Measurements from ENCODE around the gene KLHDC8A.

Gene KLHDC8A

GRCh38 chr1:205339717-205340116, 17.0 kb downstream of the KLHDC8A start:
- H3K9ac ChIP-seq (ENCODE audit: low read depth, low read length): no peak overlapping the region

GRCh38 chr1:205339197-205339702, 17.5 kb downstream of the KLHDC8A start:
- Histone ChIP-seq H3K4me1 (ENCODE audit: control insufficient read depth, insufficient read depth, low read length) (peaks cover 8% of the 10 kb centered on the region), H3K4me3 (ENCODE audit: low read depth, low read length) (no peak overlapping the region), H3K36me3 (ENCODE audit: control insufficient read depth, insufficient read depth, low read length) (no peaks in the 10 kb centered on the region), H3K27me3 (ENCODE audit: control insufficient read depth, insufficient read depth, low read length) (peaks cover 19% of the 10 kb centered on the region), H3K9me3 (ENCODE audit: control insufficient read depth, insufficient read depth, low read length) (no peaks in the 10 kb centered on the region), H3K9ac (ENCODE audit: low read depth, low read length) (no peak overlapping the region)

More at GRCh38 chr1:205339717-205340116, 17.0 kb downstream of the KLHDC8A start:
- peaks cover 8% of the 10 kb centered on the region for H3K4me1 ChIP-seq (ENCODE audit: control insufficient read depth, insufficient read depth, low read length)
- no peaks in the 10 kb centered on the region for H3K36me3 ChIP-seq (ENCODE audit: control insufficient read depth, insufficient read depth, low read length)
- H3K9me3 ChIP-seq (ENCODE audit: control insufficient read depth, insufficient read depth, low read length): no peaks in the 10 kb centered on the region
- H3K27me3 ChIP-seq (ENCODE audit: control insufficient read depth, insufficient read depth, low read length): peaks cover 23% of the 10 kb centered on the region
- no peak overlapping the region for H3K4me3 ChIP-seq (ENCODE audit: low read depth, low read length)

DNA sequence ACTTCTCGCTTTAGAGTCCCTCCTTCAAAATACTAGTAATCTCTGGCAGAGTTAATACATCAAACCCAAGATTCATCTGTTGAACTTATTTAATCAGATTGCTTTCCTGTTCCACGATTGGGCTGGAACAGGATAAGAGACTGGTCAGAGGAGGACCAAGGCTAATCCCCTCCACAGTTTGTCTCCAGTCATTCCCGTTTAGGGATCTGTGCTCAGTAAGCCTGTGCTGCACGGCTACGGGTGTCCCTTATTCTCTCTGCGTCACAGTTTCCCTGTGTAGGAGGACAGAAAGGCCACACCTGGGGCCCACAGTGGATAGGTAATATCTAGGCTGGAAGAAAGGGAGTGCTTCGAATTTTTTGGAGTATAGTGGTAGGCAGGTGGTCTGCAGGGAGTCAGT, 18.7 kb downstream of the KLHDC8A start:
- Histone ChIP-seq H3K9me3 (ENCODE audit: control insufficient read depth, insufficient read depth, low read length) (no peaks in the 10 kb centered on the region), H3K9ac (ENCODE audit: low read depth, low read length) (no peak overlapping the region), H3K27me3 (ENCODE audit: control insufficient read depth, insufficient read depth, low read length) (peaks cover 13% of the 10 kb centered on the region), H3K4me3 (ENCODE audit: low read depth, low read length) (no peak overlapping the region), H3K4me1 (ENCODE audit: control insufficient read depth, insufficient read depth, low read length) (peaks cover 8% of the 10 kb centered on the region), H3K36me3 (ENCODE audit: control insufficient read depth, insufficient read depth, low read length) (no peaks in the 10 kb centered on the region)

GRCh38 chr1:205337481-205337880, 19.2 kb downstream of the KLHDC8A start:
- Histone ChIP-seq H3K36me3 (ENCODE audit: control insufficient read depth, insufficient read depth, low read length) (no peaks in the 10 kb centered on the region), H3K9ac (ENCODE audit: low read depth, low read length) (no peak overlapping the region), H3K4me1 (ENCODE audit: control insufficient read depth, insufficient read depth, low read length) (peaks cover 8% of the 10 kb centered on the region), H3K4me3 (ENCODE audit: low read depth, low read length) (no peak overlapping the region), H3K27me3 (ENCODE audit: control insufficient read depth, insufficient read depth, low read length) (peaks cover 7% of the 10 kb centered on the region), H3K9me3 (ENCODE audit: control insufficient read depth, insufficient read depth, low read length) (no peaks in the 10 kb centered on the region)

- Histone ChIP-seq H3K36me3 (ENCODE audit: control insufficient read depth, insufficient read depth, low read length) (no peaks in the 10 kb centered on the region), H3K4me1 (ENCODE audit: control insufficient read depth, insufficient read depth, low read length) (peaks cover 13% of the 10 kb centered on the region), H3K4me3 (ENCODE audit: low read depth, low read length) (no peak overlapping the region), H3K27me3 (ENCODE audit: control insufficient read depth, insufficient read depth, low read length) (no peaks in the 10 kb centered on the region), H3K9me3 (ENCODE audit: control insufficient read depth, insufficient read depth, low read length) (no peaks in the 10 kb centered on the region), H3K9ac (ENCODE audit: low read depth, low read length) (no peak overlapping the region)
Measured at GRCh38 chr1:205335692-205336091, 21.0 kb downstream of the KLHDC8A start.

DNA sequence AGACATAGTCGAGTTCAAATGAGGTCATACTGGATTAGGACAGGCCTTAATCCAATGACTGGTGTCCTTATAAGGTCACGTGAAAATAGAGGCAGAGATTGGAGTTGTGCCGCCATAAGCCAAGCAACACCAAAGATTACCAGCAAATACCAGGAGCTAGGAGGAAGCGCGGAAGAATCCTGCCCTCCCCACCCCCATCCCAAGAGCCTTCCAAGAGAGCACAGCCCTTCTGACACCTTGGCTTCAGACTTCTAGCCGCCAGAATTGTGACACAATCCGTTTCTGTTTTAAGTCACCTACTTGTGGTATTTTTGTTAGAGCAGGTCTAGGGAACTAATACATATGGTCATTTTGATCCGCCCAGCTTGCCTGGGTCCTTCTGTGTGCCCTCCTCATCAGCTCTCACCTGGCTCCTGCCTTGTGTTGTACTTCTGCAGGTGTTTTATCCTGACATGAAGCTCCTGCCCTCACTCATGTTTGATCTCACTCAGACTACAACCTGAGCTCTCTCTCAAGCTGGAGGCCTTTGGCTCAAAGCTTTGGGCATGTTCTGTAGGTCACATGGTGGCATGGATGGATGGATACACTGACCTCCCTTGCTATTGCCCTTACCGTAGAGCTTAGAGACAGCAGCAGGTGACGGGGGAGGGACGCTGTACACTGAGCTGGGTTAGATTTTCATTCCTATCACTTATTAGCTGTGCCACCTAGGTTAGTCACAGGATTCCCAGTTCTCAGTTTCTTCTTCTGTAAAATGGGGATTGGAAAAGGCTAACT, 24.5 kb downstream of the KLHDC8A start:
- Histone ChIP-seq H3K4me1 (ENCODE audit: control insufficient read depth, insufficient read depth, low read length) (peaks cover 13% of the 10 kb centered on the region), H3K4me3 (ENCODE audit: low read depth, low read length) (no peak overlapping the region), H3K9me3 (ENCODE audit: control insufficient read depth, insufficient read depth, low read length) (no peaks in the 10 kb centered on the region), H3K36me3 (ENCODE audit: control insufficient read depth, insufficient read depth, low read length) (no peaks in the 10 kb centered on the region), H3K27me3 (ENCODE audit: control insufficient read depth, insufficient read depth, low read length) (no peaks in the 10 kb centered on the region), H3K9ac (ENCODE audit: low read depth, low read length) (no peak overlapping the region)

- H3K4me3 ChIP-seq (ENCODE audit: low read depth, low read length): no peak overlapping the region
- no peaks in the 10 kb centered on the region for H3K9me3 ChIP-seq (ENCODE audit: control insufficient read depth, insufficient read depth, low read length)
- no peaks in the 10 kb centered on the region for H3K27me3 ChIP-seq (ENCODE audit: control insufficient read depth, insufficient read depth, low read length)
- peaks cover 13% of the 10 kb centered on the region for H3K4me1 ChIP-seq (ENCODE audit: control insufficient read depth, insufficient read depth, low read length)
- H3K36me3 ChIP-seq (ENCODE audit: control insufficient read depth, insufficient read depth, low read length): no peaks in the 10 kb centered on the region
- H3K9ac ChIP-seq (ENCODE audit: low read depth, low read length): no peak overlapping the region
Measured at GRCh38 chr1:205330150-205330549, 26.6 kb downstream of the KLHDC8A start.

- Histone ChIP-seq H3K4me1 (ENCODE audit: control insufficient read depth, insufficient read depth, low read length) (peaks cover 17% of the 10 kb centered on the region), H3K4me3 (ENCODE audit: low read depth, low read length) (no peak overlapping the region), H3K36me3 (ENCODE audit: control insufficient read depth, insufficient read depth, low read length) (no peaks in the 10 kb centered on the region), H3K9me3 (ENCODE audit: control insufficient read depth, insufficient read depth, low read length) (no peaks in the 10 kb centered on the region), H3K9ac (ENCODE audit: low read depth, low read length) (no peak overlapping the region), H3K27me3 (ENCODE audit: control insufficient read depth, insufficient read depth, low read length) (no peaks in the 10 kb centered on the region)
Measured at GRCh38 chr1:205329719-205330118, 27.0 kb downstream of the KLHDC8A start.

DNA sequence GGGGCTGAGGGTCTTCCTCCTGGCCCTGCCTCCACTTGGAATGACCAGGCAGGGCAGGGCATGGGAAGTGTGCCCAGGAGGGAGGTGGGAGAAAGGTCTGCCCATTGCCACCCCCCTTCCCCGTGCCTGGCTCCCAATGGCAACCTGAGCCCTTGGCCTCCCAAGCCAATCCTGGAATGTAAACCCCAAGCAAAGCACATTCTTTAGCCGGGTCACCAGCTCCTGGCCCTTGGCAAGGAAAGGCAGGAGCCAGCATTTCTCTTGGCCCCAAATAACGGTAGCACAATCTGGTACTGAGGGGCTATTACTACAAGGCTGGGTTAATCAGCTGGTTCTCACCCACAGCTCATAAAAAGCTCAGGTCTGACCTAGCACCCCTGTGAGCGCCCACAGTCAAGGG, 28.2 kb downstream of the KLHDC8A start:
- Histone ChIP-seq H3K36me3 (ENCODE audit: control insufficient read depth, insufficient read depth, low read length) (no peaks in the 10 kb centered on the region), H3K9me3 (ENCODE audit: control insufficient read depth, insufficient read depth, low read length) (no peaks in the 10 kb centered on the region), H3K27me3 (ENCODE audit: control insufficient read depth, insufficient read depth, low read length) (no peaks in the 10 kb centered on the region), H3K4me1 (ENCODE audit: control insufficient read depth, insufficient read depth, low read length) (peaks cover 22% of the 10 kb centered on the region), H3K4me3 (ENCODE audit: low read depth, low read length) (no peak overlapping the region), H3K9ac (ENCODE audit: low read depth, low read length) (no peak overlapping the region)

GRCh38 chr1:205326812-205327466, 29.8 kb downstream of the KLHDC8A start:
- H3K4me3 ChIP-seq (ENCODE audit: low read depth, low read length): no peak overlapping the region
- H3K4me1 ChIP-seq (ENCODE audit: control insufficient read depth, insufficient read depth, low read length): peaks cover 18% of the 10 kb centered on the region
- H3K9me3 ChIP-seq (ENCODE audit: control insufficient read depth, insufficient read depth, low read length): no peaks in the 10 kb centered on the region
- H3K36me3 ChIP-seq (ENCODE audit: control insufficient read depth, insufficient read depth, low read length): no peaks in the 10 kb centered on the region
- no peak overlapping the region for H3K9ac ChIP-seq (ENCODE audit: low read depth, low read length)
- H3K27me3 ChIP-seq (ENCODE audit: control insufficient read depth, insufficient read depth, low read length): no peaks in the 10 kb centered on the region

DNA sequence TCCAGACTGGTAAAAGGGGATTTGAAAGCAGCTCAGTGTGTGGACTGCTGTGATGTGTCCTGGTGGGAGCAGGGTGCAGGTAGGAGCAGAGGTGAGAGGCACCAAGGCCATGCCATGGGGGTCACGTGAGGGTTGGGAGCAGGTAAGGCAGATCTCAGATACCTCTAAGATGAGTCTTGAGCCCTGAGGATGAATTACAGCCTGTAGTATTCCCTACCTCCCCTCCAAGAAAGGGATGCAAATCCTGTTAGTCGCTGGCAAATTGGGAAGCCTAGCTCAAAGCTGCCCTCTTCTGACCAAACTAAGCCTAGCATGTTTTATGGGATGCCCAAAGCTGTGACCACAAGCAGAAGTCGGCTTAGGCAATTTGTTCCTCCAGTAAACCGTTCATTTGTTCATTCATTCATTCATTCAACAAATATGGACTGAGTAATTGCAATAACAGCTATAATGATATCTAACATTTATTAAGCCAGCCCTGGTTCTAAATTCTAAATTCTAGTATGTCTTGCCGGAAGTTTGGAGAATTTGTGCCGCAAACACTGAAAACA, 31.3 kb downstream of the KLHDC8A start:
- Histone ChIP-seq H3K9me3 (ENCODE audit: control insufficient read depth, insufficient read depth, low read length) (no peaks in the 10 kb centered on the region), H3K27me3 (ENCODE audit: control insufficient read depth, insufficient read depth, low read length) (peaks cover 4% of the 10 kb centered on the region), H3K4me3 (ENCODE audit: low read depth, low read length) (no peak overlapping the region), H3K36me3 (ENCODE audit: control insufficient read depth, insufficient read depth, low read length) (peaks cover 4% of the 10 kb centered on the region), H3K9ac (ENCODE audit: low read depth, low read length) (no peak overlapping the region), H3K4me1 (ENCODE audit: control insufficient read depth, insufficient read depth, low read length) (peaks cover 14% of the 10 kb centered on the region)

DNA sequence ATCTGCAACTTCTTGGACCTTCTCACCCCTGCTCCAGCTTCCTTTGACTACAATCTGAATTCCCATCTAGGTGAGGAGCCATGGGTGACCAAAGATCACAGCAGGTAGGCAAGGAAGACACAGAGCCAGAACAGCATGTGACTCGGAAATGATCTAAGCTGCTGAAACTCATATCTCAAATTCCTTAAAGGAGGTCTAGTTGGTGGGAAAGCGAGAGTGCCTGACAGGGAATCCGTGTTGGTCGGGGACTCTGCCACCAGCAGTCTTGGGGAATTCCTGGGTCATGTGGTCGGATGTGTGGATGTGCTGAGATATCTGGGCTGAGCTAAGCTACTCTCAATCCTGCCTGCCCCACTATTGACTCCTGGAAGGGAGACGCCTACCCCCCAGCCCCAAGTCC, 31.9 kb downstream of the KLHDC8A start:
- peaks cover 5% of the 10 kb centered on the region for H3K27me3 ChIP-seq (ENCODE audit: control insufficient read depth, insufficient read depth, low read length)
- H3K36me3 ChIP-seq (ENCODE audit: control insufficient read depth, insufficient read depth, low read length): peaks cover 4% of the 10 kb centered on the region
- no peaks in the 10 kb centered on the region for H3K9me3 ChIP-seq (ENCODE audit: control insufficient read depth, insufficient read depth, low read length)
- no peak overlapping the region for H3K9ac ChIP-seq (ENCODE audit: low read depth, low read length)
- H3K4me1 ChIP-seq (ENCODE audit: control insufficient read depth, insufficient read depth, low read length): peaks cover 14% of the 10 kb centered on the region
- no peak overlapping the region for H3K4me3 ChIP-seq (ENCODE audit: low read depth, low read length)

Measured in iPS-15b (cell line).